ENCODE results near the gene FAHD2A. TPM values are rescaled to one million over a fixed set of nuclear protein-coding genes. Genes with fewer than 3 reads are reported as not detected.

Gene FAHD2A
- total and polyA plus RNA-seq, 2 donors (not counting 3 experiments of a cell fraction or from before 2014, with no cell fraction given), result 33.1 to 37.0 TPM

- intact Hi-C loops (cut with micrococcal nuclease), result no loop called here
- ChIA-PET POLR2A (no interaction called here), CTCF (interaction anchor here (1.0 to 1.7 kb wide), 2 partner anchors 16 to 27 kb away, joined by 4 to 7 read pairs; no protein-coding TSS in a partner anchor)
These were observed 30.2 kb upstream of the FAHD2A start for GRCh38 chr2:95372216-95372829.

More at GRCh38 chr2:95372216-95372829, 30.2 kb upstream of the FAHD2A start:
- no peaks in the 10 kb centered on the region for H3K79me2 ChIP-seq (ENCODE audit: control insufficient read depth, insufficient read depth, low read length)
- H3K9ac ChIP-seq (replicated peaks; ENCODE audit: extremely low read depth, insufficient read depth, low read length), result no peak overlapping the region
- no peak overlapping the region for H3K27ac ChIP-seq (ENCODE audit: insufficient read depth, low read depth, low read length)
- TF ChIP-seq JUN (IDR thresholded peaks at IDR 0.05; ENCODE audit: borderline replicate concordance, insufficient read depth, insufficient read length, low read depth) (no peak), MYC (IDR thresholded peaks at IDR 0.05; ENCODE audit: low read depth, low read length) (no peak), FOS (IDR thresholded peaks at IDR 0.05; ENCODE audit: borderline replicate concordance, insufficient read depth, low read length) (no peak), EZH2 (IDR thresholded peaks at IDR 0.05; ENCODE audit: borderline replicate concordance, low read depth, low read length, severe bottlenecking) (no peak), POLR2A (IDR thresholded peaks at IDR 0.05; ENCODE audit: low read depth, low read length) (no peak), GATA2 (IDR thresholded peaks at IDR 0.05; ENCODE audit: insufficient read depth, insufficient read length, low read depth, low read length) (no peak), POLR2AphosphoS5 (IDR thresholded peaks at IDR 0.05; ENCODE audit: insufficient read depth, low read depth, low read length) (no peak)
- TF ChIP-seq, protein P1, sequence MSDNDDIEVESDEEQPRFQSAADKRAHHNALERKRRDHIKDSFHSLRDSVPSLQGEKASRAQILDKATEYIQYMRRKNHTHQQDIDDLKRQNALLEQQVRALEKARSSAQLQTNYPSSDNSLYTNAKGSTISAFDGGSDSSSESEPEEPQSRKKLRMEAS (IDR thresholded peaks at IDR 0.05; ENCODE audit: insufficient read depth, insufficient read length), result no peak
- TF ChIP-seq, protein P2, sequence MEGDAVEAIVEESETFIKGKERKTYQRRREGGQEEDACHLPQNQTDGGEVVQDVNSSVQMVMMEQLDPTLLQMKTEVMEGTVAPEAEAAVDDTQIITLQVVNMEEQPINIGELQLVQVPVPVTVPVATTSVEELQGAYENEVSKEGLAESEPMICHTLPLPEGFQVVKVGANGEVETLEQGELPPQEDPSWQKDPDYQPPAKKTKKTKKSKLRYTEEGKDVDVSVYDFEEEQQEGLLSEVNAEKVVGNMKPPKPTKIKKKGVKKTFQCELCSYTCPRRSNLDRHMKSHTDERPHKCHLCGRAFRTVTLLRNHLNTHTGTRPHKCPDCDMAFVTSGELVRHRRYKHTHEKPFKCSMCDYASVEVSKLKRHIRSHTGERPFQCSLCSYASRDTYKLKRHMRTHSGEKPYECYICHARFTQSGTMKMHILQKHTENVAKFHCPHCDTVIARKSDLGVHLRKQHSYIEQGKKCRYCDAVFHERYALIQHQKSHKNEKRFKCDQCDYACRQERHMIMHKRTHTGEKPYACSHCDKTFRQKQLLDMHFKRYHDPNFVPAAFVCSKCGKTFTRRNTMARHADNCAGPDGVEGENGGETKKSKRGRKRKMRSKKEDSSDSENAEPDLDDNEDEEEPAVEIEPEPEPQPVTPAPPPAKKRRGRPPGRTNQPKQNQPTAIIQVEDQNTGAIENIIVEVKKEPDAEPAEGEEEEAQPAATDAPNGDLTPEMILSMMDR (IDR thresholded peaks at IDR 0.05; ENCODE audit: extremely low read depth in 1 of 2, insufficient read depth in 1 of 2, low read depth in 1 of 2, low read length in 2 of 2), result no peak
- no peaks in the 10 kb centered on the region for H3K36me3 ChIP-seq (ENCODE audit: control insufficient read depth in 2 of 2, extremely low read depth in 1 of 2, insufficient read depth in 2 of 2, low read length in 2 of 2)
- no peaks in the 10 kb centered on the region for H3K9me1 ChIP-seq (replicated peaks; ENCODE audit: control insufficient read depth, extremely low read depth, insufficient read depth, low read length)
- FAIRE-seq (no peak), DNase-seq (ENCODE audit: low read depth, low spot score) (no peak)
- no peak overlapping the region for H3K4me3 ChIP-seq (replicated peaks in 1 of 3; ENCODE audit: insufficient read depth in 1 of 3, low read depth in 1 of 3, low read length in 3 of 3)
- H3K27me3 ChIP-seq (ENCODE audit: control insufficient read depth in 2 of 2, insufficient read depth in 2 of 2, low read length in 2 of 2), result peaks cover 0 to 2% of the 10 kb centered on the region in 2 experiments
- H4K20me1 ChIP-seq (replicated peaks; ENCODE audit: control insufficient read depth, extremely low read depth, insufficient read depth, low read length), result no peaks in the 10 kb centered on the region
- H2AFZ ChIP-seq (ENCODE audit: low read depth, low read length), result no peak overlapping the region
- no peaks in the 10 kb centered on the region for H3K4me1 ChIP-seq (ENCODE audit: control insufficient read depth, extremely low read depth, insufficient read depth, low read length)
- dilution Hi-C loops (cut with MboI; ENCODE audit: extremely low pct_ligation_motif_present, low sequenced_read_pairs), result no loop called here
- no peaks in the 10 kb centered on the region for H3K9me3 ChIP-seq (replicated peaks; ENCODE audit: control insufficient read depth, insufficient read depth, low read length)
- H3K4me2 ChIP-seq (ENCODE audit: insufficient read depth, low read length), result no peak overlapping the region
- BruUV-seq (replicated peaks), result no TSS peak
